HepG2 (cell line): ENCODE measurements around the gene SLC25A5. TPM values are rescaled to one million over a fixed set of nuclear protein-coding genes. Genes with fewer than 3 reads are reported as not detected.

Experiments
- AGO1 ChIP-seq: fragments of 200-400 bp; formaldehyde crosslinking; IDR thresholded peaks from 2 replicates; pipeline ENCODE4 v1.6.1; 2017; ENCODE audit warnings: mild to moderate bottlenecking, low read depth, low read length, moderate library complexity; ENCODE audit not compliant: poor library complexity, severe bottlenecking
- ATF4 ChIP-seq, 2 experiments: fragments of 450-650 bp in 1 of 2; sonication (generic) in 1 of 2; formaldehyde crosslinking; IDR thresholded peaks; 2 replicates each; pipeline versions ENCODE4 v1.5.0 to v1.8.0; 2020 to 2022; ENCODE audit warnings: mild to moderate bottlenecking in 1 of 2, missing genetic modification reagents in 1 of 2
- FLYWCH1 ChIP-seq: sonication (generic); formaldehyde crosslinking; IDR thresholded peaks from 2 replicates; pipeline ENCODE4 v1.8.1; 2023; ENCODE audit warnings: mild to moderate bottlenecking, missing genetic modification reagents
- IRF2 ChIP-seq: IDR thresholded peaks from 2 replicates; pipeline ENCODE4 v1.6.1; 2018; ENCODE audit warnings: missing genetic modification reagents, missing compliant biosample characterization
- PRMT3 ChIP-seq: sonication (generic); formaldehyde crosslinking; IDR thresholded peaks from 2 replicates; pipeline ENCODE4 v1.8.1; 2022; ENCODE audit warnings: low read depth, mild to moderate bottlenecking, moderate library complexity, missing genetic modification reagents, borderline replicate concordance
- SETDB1 ChIP-seq: sonication (generic); formaldehyde crosslinking; IDR thresholded peaks from 2 replicates; pipeline ENCODE4 v1.5.1; 2020; ENCODE audit warnings: missing genetic modification reagents, mild to moderate bottlenecking, borderline replicate concordance
- SOX13 ChIP-seq, 3 experiments: fragments of 450-650 bp in 1 of 3; sonication (generic) in 1 of 3; formaldehyde crosslinking in 1 of 3; IDR thresholded peaks in 2 of 3; conservative IDR thresholded peaks in 1 of 3; 2 replicates each; pipeline versions ENCODE4 v1.5.0 to v1.6.1; 2016 to 2020; ENCODE audit warnings: antibody characterized with exemption in 1 of 3, mild to moderate bottlenecking in 1 of 3, missing compliant biosample characterization in 1 of 3, missing genetic modification reagents in 1 of 3, moderate library complexity in 1 of 3
- SOX6 ChIP-seq, 2 experiments: fragments of 450-650 bp in 1 of 2; sonication (generic) in 1 of 2; formaldehyde crosslinking in 1 of 2; IDR thresholded peaks; 2 replicates each; pipeline versions ENCODE4 v1.4.0 to v1.6.1; 2017 to 2020; ENCODE audit warnings: antibody characterized with exemption in 1 of 2, mild to moderate bottlenecking in 1 of 2, missing genetic modification reagents in 1 of 2
- TAF15 ChIP-seq: fragments of 200-400 bp; formaldehyde crosslinking; IDR thresholded peaks from one replicate; pipeline ENCODE4 v1.6.1; 2018; ENCODE audit warnings: mild to moderate bottlenecking, low read depth, low read length; ENCODE audit not compliant: poor library complexity, severe bottlenecking
- TFDP2 ChIP-seq: sonication (generic); formaldehyde crosslinking; IDR thresholded peaks from 2 replicates; pipeline ENCODE4 v1.4.0; 2020; ENCODE audit warnings: missing genetic modification reagents
- ZNF451 ChIP-seq: sonication (generic); formaldehyde crosslinking; IDR thresholded peaks from 2 replicates; pipeline ENCODE4 v1.5.0; 2020; ENCODE audit warnings: mild to moderate bottlenecking, missing genetic modification reagents
- polyA plus RNA-seq, 8 experiments: library from polyadenylated mRNA; depleted of rRNA in 3 of 8; stranded (reverse) in 7 of 8; unstranded in 1 of 8; fragments of >200 nt; fragmentation: Illumina TruSeq in 4 of 8; extraction: Trizol in 4 of 8; gene quantifications; 2 replicates each; pipeline versions ENCODE4 v1.2.1 to v1.2.3, GENCODE V29; 2011 to 2016; ENCODE audit warnings: low read depth in 4 of 8, missing spikeins in 1 of 8, mixed read lengths in 1 of 8; ENCODE audit not compliant: insufficient read depth in 1 of 8
- total RNA-seq, 5 experiments: library from RNA; depleted of rRNA; stranded (reverse); fragments of >200 nt; fragmentation: Illumina TruSeq; extraction: Trizol; gene quantifications; 2 replicates each; pipeline ENCODE4 v1.2.3, GENCODE V29; 2016; ENCODE audit warnings: low read depth in 1 of 5
- TF ChIP-seq, protein P1 (sequence below): sonication (generic); formaldehyde crosslinking; IDR thresholded peaks from 2 replicates; pipeline ENCODE4 v1.4.0; 2020; ENCODE audit warnings: missing genetic modification reagents, mild to moderate bottlenecking, borderline replicate concordance
- TF ChIP-seq, protein P2 (sequence below): sonication (generic); formaldehyde crosslinking; IDR thresholded peaks from 2 replicates; pipeline ENCODE4 v1.4.0; 2020; ENCODE audit warnings: missing genetic modification reagents, borderline replicate concordance

SLC25A5 gene
- total and polyA plus RNA-seq, 2 of the 13 experiments (the other 11 are each of a cell fraction or from before 2014, with no cell fraction given), result 300 to 402 TPM

DNA sequence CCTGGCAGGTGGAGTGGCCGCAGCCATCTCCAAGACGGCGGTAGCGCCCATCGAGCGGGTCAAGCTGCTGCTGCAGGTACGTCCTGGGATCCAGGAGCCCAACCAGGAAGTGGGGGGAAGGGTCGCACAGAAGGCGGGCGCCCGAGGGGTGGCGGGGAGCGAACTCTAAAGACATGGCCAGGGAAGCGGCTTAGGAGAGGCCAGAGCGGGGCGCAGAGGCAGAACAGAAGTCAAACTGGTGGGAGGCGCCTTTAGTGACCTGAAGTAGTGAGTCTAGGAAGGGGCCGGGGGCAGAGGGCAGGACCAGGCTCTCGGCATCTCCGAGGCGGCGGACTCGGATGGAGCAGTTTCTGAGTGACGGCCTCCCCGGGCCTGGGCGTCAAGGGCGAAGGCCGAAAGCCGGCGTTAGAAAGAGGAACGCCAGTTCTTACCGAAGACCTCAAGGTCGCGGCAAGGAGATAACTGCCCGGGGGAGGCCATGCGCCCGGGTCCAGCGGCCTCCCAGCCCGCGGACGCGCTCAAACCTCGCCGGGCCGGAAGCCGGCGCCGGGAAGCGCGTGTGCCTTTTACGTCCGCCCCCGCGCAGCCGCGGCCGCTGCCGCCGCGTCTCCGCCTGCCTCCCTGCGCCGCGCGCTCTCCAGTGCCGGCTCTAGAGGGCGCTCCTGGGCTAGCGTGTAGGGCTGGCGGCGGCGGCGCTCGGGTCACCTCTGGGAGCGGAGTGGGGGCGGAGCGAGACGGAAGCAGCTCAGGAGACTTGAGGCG is 488 bp downstream of the SLC25A5 start (continued):
- TF ChIP-seq, protein P1, sequence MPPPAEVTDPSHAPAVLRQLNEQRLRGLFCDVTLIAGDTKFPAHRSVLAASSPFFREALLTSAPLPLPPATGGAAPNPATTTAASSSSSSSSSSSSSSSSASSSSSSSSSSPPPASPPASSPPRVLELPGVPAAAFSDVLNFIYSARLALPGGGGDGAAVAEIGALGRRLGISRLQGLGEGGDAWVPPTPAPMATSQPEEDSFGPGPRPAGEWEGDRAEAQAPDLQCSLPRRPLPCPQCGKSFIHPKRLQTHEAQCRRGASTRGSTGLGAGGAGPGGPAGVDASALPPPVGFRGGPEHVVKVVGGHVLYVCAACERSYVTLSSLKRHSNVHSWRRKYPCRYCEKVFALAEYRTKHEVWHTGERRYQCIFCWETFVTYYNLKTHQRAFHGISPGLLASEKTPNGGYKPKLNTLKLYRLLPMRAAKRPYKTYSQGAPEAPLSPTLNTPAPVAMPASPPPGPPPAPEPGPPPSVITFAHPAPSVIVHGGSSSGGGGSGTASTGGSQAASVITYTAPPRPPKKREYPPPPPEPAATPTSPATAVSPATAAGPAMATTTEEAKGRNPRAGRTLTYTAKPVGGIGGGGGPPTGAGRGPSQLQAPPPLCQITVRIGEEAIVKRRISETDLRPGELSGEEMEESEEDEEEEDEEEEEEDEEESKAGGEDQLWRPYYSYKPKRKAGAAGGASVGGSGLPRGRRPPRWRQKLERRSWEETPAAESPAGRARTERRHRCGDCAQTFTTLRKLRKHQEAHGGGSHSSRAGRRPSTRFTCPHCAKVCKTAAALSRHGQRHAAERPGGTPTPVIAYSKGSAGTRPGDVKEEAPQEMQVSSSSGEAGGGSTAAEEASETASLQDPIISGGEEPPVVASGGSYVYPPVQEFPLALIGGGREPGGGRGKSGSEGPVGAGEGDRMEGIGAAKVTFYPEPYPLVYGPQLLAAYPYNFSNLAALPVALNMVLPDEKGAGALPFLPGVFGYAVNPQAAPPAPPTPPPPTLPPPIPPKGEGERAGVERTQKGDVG, result no peak
- no peak for TF ChIP-seq TAF15
- TF ChIP-seq TFDP2 (CRISPR knock-in tag), result peak; percentile 55; the same call in 1 of the 2 replicates
- no peak for TF ChIP-seq PRMT3
- TF ChIP-seq FLYWCH1 (CRISPR knock-in tag), result no peak
- no peak for TF ChIP-seq SOX6 (IDR thresholded peaks at IDR 0.05)
- TF ChIP-seq SOX6 (CRISPR knock-in tag; IDR thresholded peaks at IDR 0.05), result 0 out of 2 replicates have a peak, but pooled peaks have one; percentile 17
- TF ChIP-seq, protein P2, sequence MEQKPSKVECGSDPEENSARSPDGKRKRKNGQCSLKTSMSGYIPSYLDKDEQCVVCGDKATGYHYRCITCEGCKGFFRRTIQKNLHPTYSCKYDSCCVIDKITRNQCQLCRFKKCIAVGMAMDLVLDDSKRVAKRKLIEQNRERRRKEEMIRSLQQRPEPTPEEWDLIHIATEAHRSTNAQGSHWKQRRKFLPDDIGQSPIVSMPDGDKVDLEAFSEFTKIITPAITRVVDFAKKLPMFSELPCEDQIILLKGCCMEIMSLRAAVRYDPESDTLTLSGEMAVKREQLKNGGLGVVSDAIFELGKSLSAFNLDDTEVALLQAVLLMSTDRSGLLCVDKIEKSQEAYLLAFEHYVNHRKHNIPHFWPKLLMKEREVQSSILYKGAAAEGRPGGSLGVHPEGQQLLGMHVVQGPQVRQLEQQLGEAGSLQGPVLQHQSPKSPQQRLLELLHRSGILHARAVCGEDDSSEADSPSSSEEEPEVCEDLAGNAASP (CRISPR knock-in tag), result 0 out of 2 replicates have a peak, but pooled peaks have one; percentile 44
- no peak for TF ChIP-seq SOX13 (IDR thresholded peaks at IDR 0.05)
- no peak for TF ChIP-seq SOX13 (CRISPR knock-in tag; conservative IDR thresholded peaks at IDR 0.05 in 1 of 2, IDR thresholded peaks at IDR 0.05 in 1 of 2)
- TF ChIP-seq AGO1, result no peak
- TF ChIP-seq SETDB1 (CRISPR knock-in tag), result no peak
- TF ChIP-seq ATF4 (CRISPR knock-in tag; IDR thresholded peaks at IDR 0.05), result no peak
- 0 out of 2 replicates have a peak, but pooled peaks have one; percentile 26 for TF ChIP-seq IRF2 (CRISPR knock-in tag)
- TF ChIP-seq ZNF451, result no peak
